ENCODE results near the gene ATG7.
"Not testable (repeated sequence)": the region's sequence is repeated elsewhere in the genome, so short reads cannot be mapped to it uniquely, and the experiment has no call there.

ATG7 gene

GRCh38 chr3:11431319-11431718 is 159.1 kb downstream of the ATG7 start:
- DNase-seq (ENCODE audit: low read depth in 2 of 2): no peak

- no peak for DNase-seq (ENCODE audit: low read depth in 2 of 2)
Measured at GRCh38 chr3:11434017-11434526, 161.9 kb downstream of the ATG7 start.

GRCh38 chr3:11434563-11435096 is 162.4 kb downstream of the ATG7 start:
- DNase-seq (ENCODE audit: low read depth in 2 of 2): no peak

- no peak for DNase-seq (ENCODE audit: low read depth in 2 of 2)
Measured at GRCh38 chr3:11435440-11436165, 163.4 kb downstream of the ATG7 start.

- no peak for DNase-seq (ENCODE audit: low read depth in 2 of 2)
Measured at GRCh38 chr3:11436775-11437174, 164.6 kb downstream of the ATG7 start.

GRCh38 chr3:11437506-11437905 is 165.3 kb downstream of the ATG7 start:
- no peak for DNase-seq (ENCODE audit: low read depth in 2 of 2)

GRCh38 chr3:11438646-11439045 is 166.4 kb downstream of the ATG7 start:
- no peak for DNase-seq (ENCODE audit: low read depth in 2 of 2)

- not testable (repeated sequence) for DNase-seq (ENCODE audit: low read depth in 2 of 2)
Measured at GRCh38 chr3:11441346-11441745, 169.1 kb downstream of the ATG7 start.

GRCh38 chr3:11444404-11444803 is 172.2 kb downstream of the ATG7 start:
- no peak for DNase-seq (ENCODE audit: low read depth in 2 of 2)

GRCh38 chr3:11445193-11445592 is 173.0 kb downstream of the ATG7 start:
- DNase-seq (ENCODE audit: low read depth in 2 of 2): not testable (repeated sequence)

GRCh38 chr3:11445883-11446282 is 173.7 kb downstream of the ATG7 start:
- DNase-seq (ENCODE audit: low read depth in 2 of 2): no peak

- DNase-seq (ENCODE audit: low read depth in 2 of 2): no peak
Measured at GRCh38 chr3:11447584-11448200, 175.5 kb downstream of the ATG7 start.

- no peak for DNase-seq (ENCODE audit: low read depth in 2 of 2)
Measured at GRCh38 chr3:11450015-11450414, 177.8 kb downstream of the ATG7 start.

- no peak for DNase-seq (ENCODE audit: low read depth in 2 of 2)
Measured at GRCh38 chr3:11452312-11452711, 180.1 kb downstream of the ATG7 start.

GRCh38 chr3:11452885-11453847 is 181.0 kb downstream of the ATG7 start:
- DNase-seq (ENCODE audit: low read depth in 2 of 2): no peak

GRCh38 chr3:11455956-11456355 is 183.8 kb downstream of the ATG7 start:
- no peak for DNase-seq (ENCODE audit: low read depth in 2 of 2)

GRCh38 chr3:11457135-11457534 is 184.9 kb downstream of the ATG7 start:
- no peak for DNase-seq (ENCODE audit: low read depth in 2 of 2)

GRCh38 chr3:11459186-11459824 is 187.1 kb downstream of the ATG7 start:
- DNase-seq (ENCODE audit: low read depth in 2 of 2): no peak

GRCh38 chr3:11461226-11461625 is 189.0 kb downstream of the ATG7 start:
- no peak for DNase-seq (ENCODE audit: low read depth in 2 of 2)

GRCh38 chr3:11462673-11463072 is 190.5 kb downstream of the ATG7 start:
- DNase-seq (ENCODE audit: low read depth in 2 of 2): not testable (repeated sequence)

GRCh38 chr3:11463591-11463990 is 191.4 kb downstream of the ATG7 start:
- DNase-seq (ENCODE audit: low read depth in 2 of 2): no peak

Data from stimulated activated CD4-positive, alpha-beta T cell treated with anti-CD3 and anti-CD28 coated beads, Interleukin-4, amount 100 ng/mL, for 48 hours (primary cell).